ENCODE measurements around the gene STAT5B.

The STAT5B gene

DNA sequence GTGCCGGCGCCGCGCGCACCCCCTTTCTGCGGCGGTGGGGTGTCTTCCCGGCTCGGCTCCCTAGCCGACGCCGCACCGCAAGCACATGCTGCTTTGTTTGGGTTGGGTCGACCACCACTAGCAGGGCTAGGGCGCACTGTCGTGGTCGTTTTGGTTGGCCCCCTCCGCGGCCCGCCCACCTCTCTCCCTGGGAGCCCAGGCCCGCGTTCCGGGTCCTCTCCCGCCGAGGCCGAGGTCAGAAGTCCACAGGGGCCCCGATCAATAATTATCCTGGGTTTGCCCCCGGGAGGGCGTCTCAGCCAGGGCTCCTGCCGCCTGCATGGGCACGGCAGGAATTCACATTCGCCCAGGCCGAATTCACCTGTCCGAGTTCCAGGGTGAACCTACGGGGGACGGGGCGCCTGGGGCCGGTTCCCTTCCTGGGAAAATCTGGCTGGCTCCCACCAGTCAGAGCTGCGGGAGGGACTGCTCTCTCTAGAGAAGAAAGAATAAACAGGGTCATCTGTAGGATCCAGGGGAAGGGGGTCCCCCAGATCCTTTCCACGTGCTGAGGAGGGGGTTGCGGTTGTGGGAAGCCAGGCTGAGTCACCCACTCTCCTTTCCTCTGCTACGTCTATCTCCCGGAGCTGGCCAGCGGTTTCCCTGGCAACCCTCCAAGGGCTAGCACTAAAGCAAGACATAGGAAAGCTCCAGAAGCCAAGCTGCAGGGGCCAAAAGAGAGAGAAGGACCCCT lies 584 bp upstream of the STAT5B start:
- peak overlapping the region; percentile 93 to 95 for H3K4ac ChIP-seq (ENCODE audit: low read depth in 1 of 2, low read length in 2 of 2)
- H2BK12ac ChIP-seq (ENCODE audit: low read length in 2 of 2) = peak overlapping the region in 1 of 2 experiments; percentile 74
- H3K9ac ChIP-seq (ENCODE audit: low read length) = peak overlapping the region; percentile 88
- H3K27ac ChIP-seq (ENCODE audit: low read length, poor library complexity, severe bottlenecking) = peak overlapping the region; percentile 60
- no peaks in the 10 kb centered on the region for H3K36me3 ChIP-seq (ENCODE audit: control insufficient read depth in 1 of 2, insufficient read depth in 2 of 2, low read depth in 1 of 2, low read length in 2 of 2)
- H3K23ac ChIP-seq (ENCODE audit: low read length in 2 of 2) = peak overlapping the region in 1 of 2 experiments; percentile 85
- peak overlapping the region; percentile 100 for H3K4me2 ChIP-seq (ENCODE audit: low read length, poor library complexity, severe bottlenecking)
- H2BK120ac ChIP-seq (ENCODE audit: low read depth, low read length) = peak overlapping the region; percentile 94
- peaks cover 10% of the 10 kb centered on the region for H3K4me1 ChIP-seq (ENCODE audit: control insufficient read depth, insufficient read depth, low read depth, low read length)
- peak; percentile 92 for DNase-seq
- peaks cover 7% of the 10 kb centered on the region for H3K79me1 ChIP-seq (replicated peaks; ENCODE audit: low read length, poor library complexity, severe bottlenecking)
- peak overlapping the region; percentile 79 for H2AFZ ChIP-seq (ENCODE audit: low read depth, low read length)
- H3K18ac ChIP-seq (ENCODE audit: low read depth in 1 of 2, low read length in 2 of 2) = peak overlapping the region; percentile 97 to 100
- H4K91ac ChIP-seq (ENCODE audit: low read length) = peak overlapping the region; percentile 77
- no peak overlapping the region for H2AK5ac ChIP-seq (ENCODE audit: low read length, severe bottlenecking)
- H2BK15ac ChIP-seq (ENCODE audit: low read depth, poor library complexity, severe bottlenecking) = peak overlapping the region; percentile 96
- 1% methylated on average over 44 of the region's 44 CpGs for WGBS
- peak overlapping the region; percentile 83 for H2BK5ac ChIP-seq (ENCODE audit: low read depth, low read length, poor library complexity, severe bottlenecking)
- H3K9me3 ChIP-seq (ENCODE audit: control insufficient read depth, low read length) = no peaks in the 10 kb centered on the region
- H4K8ac ChIP-seq (ENCODE audit: low read length) = peak overlapping the region; percentile 96
- peak overlapping the region; percentile 78 to 95 for H3K4me3 ChIP-seq (ENCODE audit: insufficient read depth in 1 of 2, low read depth in 1 of 2, low read length in 2 of 2)
- no peaks in the 10 kb centered on the region for H3K27me3 ChIP-seq (ENCODE audit: control insufficient read depth in 1 of 2, insufficient read depth in 1 of 2, low read length in 2 of 2)
- H3K14ac ChIP-seq (ENCODE audit: low read length in 2 of 2) = peak overlapping the region in 1 of 2 experiments; percentile 96

- H3K4me3 ChIP-seq (ENCODE audit: insufficient read depth in 1 of 2, low read depth in 1 of 2, low read length in 2 of 2) = peak overlapping the region; percentile 90 to 95
- peaks cover 9% of the 10 kb centered on the region for H3K79me1 ChIP-seq (replicated peaks; ENCODE audit: low read length, poor library complexity, severe bottlenecking)
- peak overlapping the region; percentile 88 for H3K9ac ChIP-seq (ENCODE audit: low read length)
- H2BK15ac ChIP-seq (ENCODE audit: low read depth, poor library complexity, severe bottlenecking) = peak overlapping the region; percentile 69
- no peak overlapping the region for H3K27ac ChIP-seq (ENCODE audit: low read length, poor library complexity, severe bottlenecking)
- peak overlapping the region; percentile 94 for H2BK120ac ChIP-seq (ENCODE audit: low read depth, low read length)
- H3K4me1 ChIP-seq (ENCODE audit: control insufficient read depth, insufficient read depth, low read depth, low read length) = peaks cover 10% of the 10 kb centered on the region
- H4K8ac ChIP-seq (ENCODE audit: low read length) = peak overlapping the region; percentile 91
- peak overlapping the region; percentile 94 to 96 for H3K18ac ChIP-seq (ENCODE audit: low read depth in 1 of 2, low read length in 2 of 2)
- H3K14ac ChIP-seq (ENCODE audit: low read length in 2 of 2) = peak overlapping the region; percentile 57 to 98
- H3K36me3 ChIP-seq (ENCODE audit: control insufficient read depth in 1 of 2, insufficient read depth in 2 of 2, low read depth in 1 of 2, low read length in 2 of 2) = no peaks in the 10 kb centered on the region
- H3K4me2 ChIP-seq (ENCODE audit: low read length, poor library complexity, severe bottlenecking) = peak overlapping the region; percentile 97
- WGBS = 1% methylated on average over 62 of the region's 82 CpGs
- DNase-seq = peak; percentile 58
- H3K4ac ChIP-seq (ENCODE audit: low read depth in 1 of 2, low read length in 2 of 2) = peak overlapping the region in 1 of 2 experiments; percentile 90
- H2AFZ ChIP-seq (ENCODE audit: low read depth, low read length) = peak overlapping the region; percentile 88
- no peaks in the 10 kb centered on the region for H3K27me3 ChIP-seq (ENCODE audit: control insufficient read depth in 1 of 2, insufficient read depth in 1 of 2, low read length in 2 of 2)
- H4K91ac ChIP-seq (ENCODE audit: low read length) = peak overlapping the region; percentile 75
- peak overlapping the region; percentile 60 to 96 for H3K23ac ChIP-seq (ENCODE audit: low read length in 2 of 2)
- H2BK5ac ChIP-seq (ENCODE audit: low read depth, low read length, poor library complexity, severe bottlenecking) = no peak overlapping the region
- H2BK12ac ChIP-seq (ENCODE audit: low read length in 2 of 2) = peak overlapping the region; percentile 55 to 76
- H3K9me3 ChIP-seq (ENCODE audit: control insufficient read depth, low read length) = no peaks in the 10 kb centered on the region
- no peak overlapping the region for H2AK5ac ChIP-seq (ENCODE audit: low read length, severe bottlenecking)
Observed at GRCh38 chr17:42275527-42276358, 448 bp downstream of the STAT5B start.

GRCh38 chr17:42274812-42275526 lies 1.2 kb downstream of the STAT5B start:
- Histone ChIP-seq H3K4me2 (ENCODE audit: low read length, poor library complexity, severe bottlenecking) (peak overlapping the region; percentile 97), H3K23ac (ENCODE audit: low read length in 2 of 2) (no peak overlapping the region), H3K27me3 (ENCODE audit: control insufficient read depth in 1 of 2, insufficient read depth in 1 of 2, low read length in 2 of 2) (no peaks in the 10 kb centered on the region), H4K91ac (ENCODE audit: low read length) (no peak overlapping the region), H2AFZ (ENCODE audit: low read depth, low read length) (no peak overlapping the region), H3K4ac (ENCODE audit: low read depth in 1 of 2, low read length in 2 of 2) (no peak overlapping the region), H3K4me3 (ENCODE audit: insufficient read depth in 1 of 2, low read depth in 1 of 2, low read length in 2 of 2) (peak overlapping the region; percentile 90 to 95), H3K27ac (ENCODE audit: low read length, poor library complexity, severe bottlenecking) (no peak overlapping the region), H3K4me1 (ENCODE audit: control insufficient read depth, insufficient read depth, low read depth, low read length) (peaks cover 10% of the 10 kb centered on the region), H2AK5ac (ENCODE audit: low read length, severe bottlenecking) (no peak overlapping the region), H2BK5ac (ENCODE audit: low read depth, low read length, poor library complexity, severe bottlenecking) (no peak overlapping the region), H3K79me1 (replicated peaks; ENCODE audit: low read length, poor library complexity, severe bottlenecking) (peaks cover 10% of the 10 kb centered on the region), H3K18ac (ENCODE audit: low read depth in 1 of 2, low read length in 2 of 2) (peak overlapping the region in 1 of 2 experiments; percentile 47), H3K9me3 (ENCODE audit: control insufficient read depth, low read length) (no peaks in the 10 kb centered on the region), H2BK12ac (ENCODE audit: low read length in 2 of 2) (no peak overlapping the region), H3K9ac (ENCODE audit: low read length) (peak overlapping the region; percentile 88), H4K8ac (ENCODE audit: low read length) (no peak overlapping the region), H2BK15ac (ENCODE audit: low read depth, poor library complexity, severe bottlenecking) (no peak overlapping the region), H3K14ac (ENCODE audit: low read length in 2 of 2) (no peak overlapping the region), H3K36me3 (ENCODE audit: control insufficient read depth in 1 of 2, insufficient read depth in 2 of 2, low read depth in 1 of 2, low read length in 2 of 2) (no peaks in the 10 kb centered on the region), H2BK120ac (ENCODE audit: low read depth, low read length) (no peak overlapping the region)
- WGBS = 30% methylated on average over 13 of the region's 13 CpGs
- no peak for DNase-seq

GRCh38 chr17:42274253-42274542 lies 2.0 kb downstream of the STAT5B start:
- H2BK15ac ChIP-seq (ENCODE audit: low read depth, poor library complexity, severe bottlenecking) = no peak overlapping the region
- no peaks in the 10 kb centered on the region for H3K9me3 ChIP-seq (ENCODE audit: control insufficient read depth, low read length)
- no peak overlapping the region for H4K8ac ChIP-seq (ENCODE audit: low read length)
- H3K36me3 ChIP-seq (ENCODE audit: control insufficient read depth in 1 of 2, insufficient read depth in 2 of 2, low read depth in 1 of 2, low read length in 2 of 2) = no peaks in the 10 kb centered on the region
- 85% methylated on average over 3 of the region's 3 CpGs for WGBS
- no peak overlapping the region for H2AK5ac ChIP-seq (ENCODE audit: low read length, severe bottlenecking)
- no peak overlapping the region for H3K4me2 ChIP-seq (ENCODE audit: low read length, poor library complexity, severe bottlenecking)
- no peak overlapping the region for H3K4me3 ChIP-seq (ENCODE audit: insufficient read depth in 1 of 2, low read depth in 1 of 2, low read length in 2 of 2)
- no peak overlapping the region for H3K27ac ChIP-seq (ENCODE audit: low read length, poor library complexity, severe bottlenecking)
- no peak overlapping the region for H3K4ac ChIP-seq (ENCODE audit: low read depth in 1 of 2, low read length in 2 of 2)
- no peak overlapping the region for H2BK5ac ChIP-seq (ENCODE audit: low read depth, low read length, poor library complexity, severe bottlenecking)
- no peak overlapping the region for H3K9ac ChIP-seq (ENCODE audit: low read length)
- H4K91ac ChIP-seq (ENCODE audit: low read length) = no peak overlapping the region
- peaks cover 10% of the 10 kb centered on the region for H3K4me1 ChIP-seq (ENCODE audit: control insufficient read depth, insufficient read depth, low read depth, low read length)
- H3K79me1 ChIP-seq (replicated peaks; ENCODE audit: low read length, poor library complexity, severe bottlenecking) = peaks cover 11% of the 10 kb centered on the region
- no peak overlapping the region for H3K18ac ChIP-seq (ENCODE audit: low read depth in 1 of 2, low read length in 2 of 2)
- no peak for DNase-seq
- H2BK12ac ChIP-seq (ENCODE audit: low read length in 2 of 2) = no peak overlapping the region
- H3K14ac ChIP-seq (ENCODE audit: low read length in 2 of 2) = no peak overlapping the region
- no peak overlapping the region for H2BK120ac ChIP-seq (ENCODE audit: low read depth, low read length)
- H3K23ac ChIP-seq (ENCODE audit: low read length in 2 of 2) = no peak overlapping the region
- H3K27me3 ChIP-seq (ENCODE audit: control insufficient read depth in 1 of 2, insufficient read depth in 1 of 2, low read length in 2 of 2) = no peaks in the 10 kb centered on the region
- no peak overlapping the region for H2AFZ ChIP-seq (ENCODE audit: low read depth, low read length)
